Embryonic facial prominence (tissue), 1 donor: ENCODE measurements around the gene CD151.

ENCODE experiments used
- DNase-seq: peaks from one replicate; pipeline ENCODE4 v3.0.0-alpha.2; 2016; ENCODE audit errors: extremely low spot score

CD151 gene

DNA sequence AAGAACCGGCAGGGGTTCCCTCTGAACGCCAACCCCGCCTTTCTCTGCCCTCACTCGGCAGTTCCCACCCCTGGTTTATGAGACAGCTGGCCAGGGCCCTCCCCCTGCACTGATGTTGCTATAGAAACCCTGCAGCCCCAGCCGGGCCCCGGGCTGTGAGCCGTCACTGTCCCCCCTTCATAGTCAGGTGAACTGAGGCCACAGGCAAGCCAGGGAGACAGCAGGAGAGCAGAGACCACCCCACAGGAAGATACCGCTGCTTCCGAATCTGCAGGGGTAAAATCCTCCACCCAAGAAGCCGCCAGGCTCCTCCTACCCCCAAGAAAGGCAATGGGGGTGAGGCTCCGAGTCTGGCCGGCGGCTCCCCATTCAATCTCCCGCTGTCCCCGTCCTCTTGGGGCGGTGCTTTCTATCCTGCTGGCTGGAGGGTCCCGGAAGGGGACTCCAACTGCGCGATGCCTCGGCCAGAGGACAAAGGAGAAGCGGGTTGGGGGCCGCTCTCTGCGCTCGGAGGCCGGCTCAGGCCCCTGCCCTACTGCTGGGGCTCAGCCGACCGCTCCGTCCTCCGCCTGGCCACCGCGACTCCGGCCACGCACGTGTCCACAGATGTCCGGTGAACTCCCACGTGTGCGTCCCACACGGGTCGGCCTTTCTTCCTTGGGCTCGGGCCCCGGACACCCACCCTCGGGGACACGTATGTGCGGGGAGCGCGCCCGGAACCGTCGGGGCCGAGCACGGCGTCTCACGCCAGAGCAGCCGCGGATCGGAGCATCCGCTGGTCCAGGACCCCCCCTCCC is 35.3 kb upstream of the CD151 start:
- peak; percentile 80 for DNase-seq

DNA sequence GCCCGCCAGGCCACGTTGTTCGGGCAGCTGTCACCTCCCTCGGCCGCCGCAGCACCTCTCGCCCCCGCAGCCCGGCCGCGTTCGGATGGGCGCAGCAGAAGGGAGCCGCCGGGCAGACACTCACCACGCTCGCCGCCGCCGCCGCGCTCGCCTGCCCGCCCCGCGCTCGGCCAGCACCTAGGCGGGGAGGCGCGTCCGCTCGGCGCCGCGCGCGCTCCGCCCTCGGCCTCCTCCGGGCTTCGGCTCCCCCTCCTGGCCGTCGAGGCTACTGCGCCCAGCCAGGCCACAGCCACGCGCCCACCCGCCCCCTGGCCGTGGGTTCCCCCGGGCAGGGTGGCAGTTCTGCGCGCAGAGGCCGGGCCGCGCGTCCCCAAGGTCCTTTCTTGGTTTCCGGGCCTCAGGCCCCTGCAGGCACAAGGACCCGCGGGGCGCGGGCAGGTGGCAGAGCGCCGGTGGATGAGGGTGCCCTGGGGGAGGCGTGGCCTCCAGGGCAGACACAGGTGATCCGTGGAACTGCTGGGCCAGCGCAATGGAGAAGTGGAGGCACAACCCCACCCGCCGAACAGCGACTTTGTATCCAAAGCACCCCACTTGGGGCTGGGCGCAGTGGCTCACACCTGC is 34.5 kb upstream of the CD151 start, which contains the start of gene SLC25A22:
Gene SLC25A22, minus strand, starts transcription at position 189 of the 621 bp plus-strand sequence. CDS start 3,275 bp downstream, outside the sequence.
- DNase-seq = peak; percentile 47

DNA sequence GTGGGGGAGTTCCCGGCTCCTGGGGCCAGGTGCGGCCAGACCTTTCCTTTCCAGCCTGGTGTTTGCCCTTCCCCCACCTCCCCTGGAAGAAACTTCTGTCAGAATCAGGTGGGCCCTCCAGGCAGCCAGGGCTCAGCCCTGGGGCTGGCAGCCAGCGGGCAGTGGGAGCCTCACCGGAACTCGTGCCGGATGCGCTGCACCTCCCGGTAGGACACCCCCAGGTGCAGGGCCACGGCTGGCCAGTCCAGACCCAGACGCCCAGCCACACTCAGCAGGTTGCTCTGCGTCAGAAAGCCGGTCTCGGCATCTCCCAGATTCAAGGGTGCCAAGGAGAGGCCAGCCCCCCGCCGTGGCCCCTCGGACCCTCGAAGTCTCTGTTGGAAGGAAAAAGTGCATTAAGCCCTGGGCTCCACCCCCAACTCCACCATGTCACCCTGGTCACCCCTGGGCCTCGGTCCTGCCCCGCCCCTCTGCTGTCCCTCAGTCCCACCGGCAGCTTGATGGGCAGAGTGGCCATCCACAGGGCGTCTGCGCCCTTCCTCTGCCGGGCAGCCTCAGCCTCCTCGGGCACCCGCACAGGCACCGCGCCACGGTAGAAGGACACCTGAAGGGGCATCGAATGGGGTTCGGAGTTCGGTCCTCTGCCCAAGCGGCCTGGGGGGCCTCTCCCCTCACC is 33.0 kb upstream of the CD151 start:
- DNase-seq = no peak

DNA sequence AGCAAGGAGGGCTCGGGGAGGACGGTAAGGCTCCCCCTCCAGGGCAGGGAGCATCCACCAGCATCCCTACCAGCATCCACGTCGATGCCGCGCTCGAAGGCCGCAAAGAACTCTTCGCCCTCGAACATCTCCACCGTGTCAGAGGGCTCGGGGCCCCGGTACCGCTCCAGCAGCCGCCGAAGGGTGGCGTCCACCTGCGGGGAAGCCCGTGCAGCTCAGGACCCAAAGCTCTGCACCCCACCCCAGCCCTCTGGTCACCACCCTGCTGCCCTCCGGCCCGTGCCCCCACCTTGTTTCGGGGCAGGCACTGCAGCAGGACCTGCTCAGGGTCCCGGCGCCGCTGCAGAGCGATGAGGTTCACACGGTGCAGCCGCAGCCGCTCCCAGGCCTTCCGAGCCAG is 32.3 kb upstream of the CD151 start:
- DNase-seq = no peak

DNA sequence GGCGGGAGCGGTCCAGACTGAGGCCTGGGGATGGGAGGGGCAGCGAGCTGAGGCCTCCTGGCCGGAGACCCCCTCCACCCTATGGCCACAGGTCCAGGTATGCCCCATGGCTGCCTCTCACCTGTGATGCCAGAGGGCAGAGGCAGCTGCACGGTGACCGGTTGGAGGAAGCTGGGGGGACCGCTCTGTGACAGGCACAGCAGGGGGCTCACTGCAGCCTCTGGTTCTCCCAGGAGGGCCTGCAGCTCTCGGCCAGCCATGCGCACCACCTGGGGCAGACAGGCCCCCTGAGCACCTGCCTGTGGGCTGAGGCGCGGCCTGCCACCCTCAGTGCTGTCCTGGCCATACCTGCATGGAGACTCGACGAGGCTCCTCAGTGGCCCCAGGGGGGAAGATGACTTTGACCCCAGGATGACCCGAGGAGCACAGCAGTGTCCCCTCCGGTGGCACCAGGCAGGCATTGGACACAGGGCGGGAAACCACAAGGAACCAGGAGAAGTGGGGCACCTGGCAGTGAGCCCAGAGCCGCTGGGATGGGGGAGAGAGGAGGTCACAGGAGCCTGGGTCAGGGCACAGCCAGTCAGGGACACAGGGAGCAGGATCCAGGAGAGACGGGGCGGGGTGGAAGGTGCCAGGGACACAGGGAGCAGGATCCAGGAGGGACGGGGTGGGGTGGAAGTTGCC is 31.5 kb upstream of the CD151 start:
- DNase-seq = no peak

DNA sequence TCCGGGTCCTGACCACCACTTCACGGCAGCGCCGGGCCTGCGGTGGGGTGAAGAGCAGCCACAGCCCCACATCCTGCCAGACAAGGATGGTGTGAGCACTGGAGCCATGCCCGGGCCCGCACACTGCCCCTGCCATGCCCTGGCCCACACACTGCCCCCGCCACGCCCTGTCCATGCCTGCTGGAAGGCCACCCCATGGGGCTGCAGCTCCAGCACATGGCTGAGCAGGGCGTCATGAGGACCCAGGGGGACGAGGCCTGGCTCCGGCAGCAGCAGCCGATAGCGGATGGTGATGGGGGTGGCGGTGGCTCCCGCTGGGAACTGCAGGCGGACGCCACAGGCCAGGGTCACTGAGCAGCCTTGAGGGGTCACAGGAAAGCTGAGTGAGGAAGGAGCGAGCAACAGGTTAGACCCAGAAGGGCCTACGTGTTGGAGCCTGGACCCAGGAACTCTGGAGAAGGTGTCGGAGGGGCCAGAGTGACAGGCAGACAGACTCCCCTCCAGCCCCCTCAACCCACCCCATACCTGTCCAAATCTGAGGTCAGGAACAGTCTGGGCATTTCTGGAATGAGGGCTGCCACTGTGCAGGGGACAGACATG is 30.6 kb upstream of the CD151 start:
- DNase-seq = no peak

DNA sequence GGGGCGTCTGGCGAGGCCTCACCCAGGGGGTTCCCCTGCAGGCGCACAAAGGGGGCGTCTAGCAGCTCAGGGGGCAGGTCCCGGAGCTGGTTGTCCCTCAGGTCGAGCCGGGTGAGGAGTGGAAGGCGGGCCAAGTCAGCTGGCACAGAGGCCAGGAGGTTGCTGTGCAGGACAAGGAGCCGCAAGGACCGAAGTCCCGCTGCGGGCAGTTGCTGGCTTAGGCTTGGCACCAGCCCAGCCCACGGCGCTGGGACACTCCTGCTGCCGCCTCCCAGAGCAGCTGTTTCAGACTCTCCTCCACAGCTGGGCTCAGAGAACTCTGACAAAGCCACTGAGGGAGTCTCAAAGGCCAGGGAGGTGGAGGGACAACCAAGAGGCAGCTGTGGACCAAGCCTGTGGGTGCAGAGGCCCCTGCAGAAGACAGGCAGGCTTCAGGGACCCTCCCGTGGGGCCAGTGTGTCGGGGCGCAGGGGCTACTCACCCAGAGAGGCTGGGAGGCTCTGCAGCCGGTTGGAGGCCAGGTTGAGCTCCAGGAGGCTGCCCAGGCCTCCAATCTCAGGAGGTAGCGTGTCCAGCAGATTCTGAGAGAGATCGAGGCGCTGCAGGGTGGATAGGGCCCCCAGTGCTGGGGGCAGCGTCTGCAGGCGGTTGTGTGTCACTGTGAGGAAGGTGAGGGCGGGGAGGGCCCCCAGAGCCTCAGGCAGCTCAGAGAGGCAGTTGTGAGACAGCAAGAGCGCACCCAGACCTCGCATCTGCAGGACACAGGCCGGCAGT is 29.9 kb upstream of the CD151 start:
- DNase-seq = no peak

DNA sequence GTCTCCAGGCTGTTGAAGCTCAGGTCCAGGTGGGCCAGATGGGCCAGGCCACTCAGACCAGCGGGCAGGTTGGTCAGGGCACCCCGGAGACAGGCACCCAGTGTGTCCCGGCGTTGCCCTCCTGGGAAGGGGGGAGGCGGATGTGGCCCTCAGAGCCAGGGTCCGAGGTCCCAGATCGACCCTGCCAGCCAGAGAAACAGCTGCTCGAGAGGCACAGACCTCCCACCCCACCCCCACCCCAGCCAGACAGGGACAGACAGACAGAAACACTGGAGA is 29.3 kb upstream of the CD151 start:
- no peak for DNase-seq

DNA sequence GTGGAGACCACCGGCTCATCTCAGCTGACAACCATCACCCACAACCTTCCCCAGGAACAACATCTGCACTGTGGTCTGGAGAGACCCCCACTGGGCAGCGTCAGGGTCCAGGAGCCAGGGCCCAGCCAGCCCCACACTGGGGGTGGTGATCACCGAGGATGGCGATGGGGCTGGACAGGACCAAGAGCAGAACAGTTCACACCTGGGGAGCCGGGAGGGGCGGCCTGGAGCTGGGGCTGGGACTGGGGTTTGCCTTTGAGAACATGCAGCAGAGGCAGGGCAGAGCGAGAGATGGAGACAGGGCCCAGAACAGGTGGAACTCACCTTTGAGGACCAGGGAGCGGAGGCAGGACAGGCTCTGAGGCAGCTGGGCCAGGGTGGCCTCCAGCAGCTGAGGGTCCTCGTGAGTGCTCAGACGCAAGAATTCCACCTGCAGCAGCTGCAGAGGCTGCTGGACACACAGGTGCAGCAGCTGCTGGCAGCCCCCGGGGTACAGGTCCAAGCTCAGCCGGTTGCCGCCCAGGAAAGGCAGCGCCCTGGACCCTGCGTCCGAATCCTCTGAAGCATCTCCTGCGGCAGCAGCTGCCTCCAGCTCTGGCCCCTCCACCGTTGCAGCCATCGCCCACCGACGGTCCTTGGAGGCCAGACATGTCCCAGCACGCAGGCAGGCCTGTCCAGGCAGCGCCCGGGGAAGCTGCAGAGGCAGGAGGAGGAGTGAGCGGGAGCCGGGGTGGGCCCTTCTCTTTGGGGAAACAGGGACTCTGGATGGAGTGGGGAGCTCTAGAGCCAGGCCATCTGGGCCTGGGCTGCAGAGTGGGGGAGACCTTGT is 28.8 kb upstream of the CD151 start:
- DNase-seq = no peak

DNA sequence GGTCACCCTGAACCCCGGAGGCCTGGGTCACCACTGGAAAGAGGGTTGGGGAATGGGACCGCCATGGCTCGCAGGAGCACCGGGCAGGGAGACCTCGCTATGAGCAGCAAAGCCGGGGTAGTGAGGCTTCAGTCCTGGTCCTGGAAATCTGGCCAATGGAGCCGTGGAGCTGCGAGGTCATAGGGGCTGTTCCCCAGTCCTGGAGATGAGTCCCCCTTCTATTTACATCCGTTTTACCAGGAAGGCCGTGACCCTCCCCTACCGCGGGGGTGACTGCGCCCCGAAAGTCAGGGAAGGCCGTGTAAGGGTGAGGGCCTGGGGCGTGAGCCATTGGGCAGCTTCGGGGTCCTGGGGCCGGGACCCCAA is 28.2 kb upstream of the CD151 start:
- DNase-seq = no peak

DNA sequence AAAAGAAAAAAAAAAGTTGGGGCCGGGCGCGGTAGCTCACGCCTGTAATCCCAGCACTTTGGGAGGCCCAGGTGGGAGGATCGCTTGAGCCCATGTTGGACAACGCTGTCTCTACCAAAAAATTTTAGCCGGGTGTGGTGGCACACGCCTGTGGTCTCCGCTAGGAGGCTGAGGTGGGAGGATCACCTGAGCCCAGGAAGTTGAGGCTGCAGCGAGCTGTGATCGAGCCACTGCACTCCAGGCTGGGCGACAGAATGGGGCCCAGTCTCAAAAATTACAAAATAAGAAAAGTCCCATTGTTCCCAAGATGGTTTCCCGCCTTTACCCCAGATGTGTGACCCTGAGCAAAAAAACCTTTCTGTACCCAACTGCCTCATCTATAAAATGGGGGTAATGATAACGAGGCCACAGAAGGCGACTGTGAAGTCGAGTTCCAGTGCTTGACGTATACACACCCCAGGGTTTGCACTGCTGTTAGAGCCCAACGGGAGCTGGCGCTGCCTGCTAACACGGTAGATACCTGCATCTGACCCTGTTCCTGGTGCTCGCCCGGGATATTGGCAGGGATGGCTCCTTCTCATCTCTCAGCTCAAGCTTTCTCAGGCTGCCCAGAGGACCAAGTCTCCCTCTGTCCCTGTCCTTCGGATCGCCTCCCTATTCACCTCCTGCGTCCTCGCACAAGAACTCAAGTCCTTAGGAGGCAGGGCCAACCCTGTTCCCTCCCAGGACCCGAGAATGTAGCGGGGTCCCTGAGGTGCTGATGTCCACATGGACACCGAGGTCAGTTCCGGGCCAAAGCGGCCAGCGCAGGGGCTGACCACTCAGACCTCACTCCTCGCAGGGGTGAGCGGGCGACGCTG is 24.1 kb upstream of the CD151 start:
- no peak for DNase-seq

DNA sequence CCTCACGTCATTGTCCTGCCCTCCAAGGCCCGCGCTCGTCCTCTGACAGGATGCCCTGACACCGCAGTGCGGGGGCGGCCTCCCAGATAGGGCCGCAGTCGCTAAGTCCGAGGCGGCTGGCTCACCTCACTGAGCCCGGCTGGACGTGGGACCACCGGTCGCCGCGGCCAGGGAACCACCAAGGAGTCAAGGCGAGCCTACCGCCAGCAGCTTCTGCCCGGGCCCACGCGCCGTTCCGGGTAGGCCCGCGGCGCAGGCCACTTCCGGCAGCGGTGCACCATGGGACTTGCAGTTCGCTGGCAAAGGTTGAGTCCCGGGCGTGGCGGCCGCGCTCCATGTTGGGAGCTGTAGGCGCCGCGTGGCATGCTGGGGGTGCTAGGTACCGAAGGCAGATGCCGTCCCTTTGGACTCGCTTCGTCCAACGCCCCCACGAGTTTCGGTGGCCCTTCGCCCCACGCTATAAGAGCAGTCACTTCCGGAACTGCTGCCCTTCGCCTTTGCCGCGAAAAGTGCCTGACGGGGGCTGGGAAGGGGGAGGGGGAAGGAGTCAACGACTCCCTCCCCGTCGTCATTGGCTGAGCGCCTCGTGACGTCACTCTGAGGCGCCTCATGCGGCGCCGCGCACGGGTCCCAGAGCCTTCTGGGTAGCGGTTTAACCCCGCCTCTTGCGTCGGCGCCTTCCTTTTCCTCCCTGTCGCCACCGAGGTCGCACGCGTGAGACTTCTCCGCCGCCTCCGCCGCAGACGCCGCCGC is 23.3 kb upstream of the CD151 start, which contains the start of gene RPLP2:
Gene RPLP2, plus strand, starts transcription at position 681 of the 753 bp plus-strand sequence. CDS start 268 bp downstream, outside the sequence.
- peak; percentile 91 for DNase-seq

DNA sequence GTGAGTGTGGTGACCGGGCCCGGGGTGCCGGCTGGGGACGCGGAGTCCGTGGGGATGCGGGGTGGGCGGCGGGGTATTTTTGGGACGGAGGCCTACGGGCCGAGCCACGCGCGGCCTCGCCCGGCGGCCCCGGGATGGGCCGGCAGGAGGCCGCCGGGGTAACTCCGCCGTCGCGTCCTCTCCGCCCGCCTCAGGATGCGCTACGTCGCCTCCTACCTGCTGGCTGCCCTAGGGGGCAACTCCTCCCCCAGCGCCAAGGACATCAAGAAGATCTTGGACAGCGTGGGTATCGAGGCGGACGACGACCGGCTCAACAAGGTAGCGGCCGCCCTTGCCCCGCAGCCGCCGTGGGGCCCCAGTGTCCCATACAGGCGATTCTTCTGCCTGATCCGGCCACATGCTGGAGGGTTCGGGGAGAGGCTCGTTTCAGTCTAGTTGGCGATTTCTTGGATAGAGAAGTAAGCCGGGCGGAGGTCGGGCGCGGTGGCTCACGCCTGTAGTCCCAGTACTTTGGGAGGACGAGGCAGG is 22.6 kb upstream of the CD151 start:
- no peak for DNase-seq

DNA sequence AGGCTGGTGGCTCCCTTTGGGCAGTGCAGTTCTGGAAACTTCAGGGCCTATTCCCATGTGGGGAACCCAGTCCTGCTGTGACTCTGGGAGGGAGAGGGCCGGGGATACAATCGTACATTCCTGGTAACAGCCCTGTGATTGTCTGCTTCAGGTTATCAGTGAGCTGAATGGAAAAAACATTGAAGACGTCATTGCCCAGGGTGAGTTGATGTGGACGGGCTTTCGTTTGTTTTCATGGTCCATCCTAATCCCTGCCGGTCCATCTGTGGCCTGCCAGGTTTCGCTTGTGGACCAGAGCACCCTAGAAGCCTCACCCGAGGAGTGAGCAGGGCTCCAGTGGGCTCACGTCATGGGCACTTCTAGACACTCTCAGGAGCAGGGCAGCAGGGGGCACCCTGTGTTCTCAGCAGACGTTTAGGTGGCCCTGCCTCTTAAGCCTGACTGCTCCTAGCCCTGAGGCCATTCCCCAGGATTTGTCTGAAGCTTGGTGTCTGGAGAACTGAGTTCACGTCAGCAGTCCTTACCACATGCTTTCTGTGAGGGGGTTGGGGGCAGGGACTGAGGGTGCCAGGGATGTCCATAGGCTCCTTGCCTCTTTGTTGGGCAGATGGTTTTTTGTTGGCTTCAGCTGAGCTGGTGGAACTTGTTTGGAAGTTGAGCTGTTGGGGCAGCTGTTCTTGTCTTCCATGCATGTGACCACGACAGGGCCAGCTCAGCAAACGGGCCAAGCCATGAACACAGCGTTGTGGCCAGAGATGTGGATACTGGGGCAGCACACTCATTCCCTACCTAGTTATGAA is 21.1 kb upstream of the CD151 start:
- DNase-seq = no peak

DNA sequence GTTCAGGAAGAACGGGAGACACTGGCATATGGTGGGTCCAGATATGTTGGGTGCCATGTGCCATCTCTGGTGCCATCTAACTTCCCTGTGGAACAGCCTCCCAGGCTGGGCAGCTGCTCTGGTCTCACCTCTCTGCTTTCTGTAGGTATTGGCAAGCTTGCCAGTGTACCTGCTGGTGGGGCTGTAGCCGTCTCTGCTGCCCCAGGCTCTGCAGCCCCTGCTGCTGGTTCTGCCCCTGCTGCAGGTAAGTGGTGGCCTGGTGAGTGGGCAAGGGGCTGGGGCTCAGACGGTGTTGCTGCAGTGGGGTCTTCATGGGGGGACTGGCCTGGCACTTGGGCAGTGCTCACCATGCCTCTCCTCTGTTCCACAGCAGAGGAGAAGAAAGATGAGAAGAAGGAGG is 20.4 kb upstream of the CD151 start:
- no peak for DNase-seq

DNA sequence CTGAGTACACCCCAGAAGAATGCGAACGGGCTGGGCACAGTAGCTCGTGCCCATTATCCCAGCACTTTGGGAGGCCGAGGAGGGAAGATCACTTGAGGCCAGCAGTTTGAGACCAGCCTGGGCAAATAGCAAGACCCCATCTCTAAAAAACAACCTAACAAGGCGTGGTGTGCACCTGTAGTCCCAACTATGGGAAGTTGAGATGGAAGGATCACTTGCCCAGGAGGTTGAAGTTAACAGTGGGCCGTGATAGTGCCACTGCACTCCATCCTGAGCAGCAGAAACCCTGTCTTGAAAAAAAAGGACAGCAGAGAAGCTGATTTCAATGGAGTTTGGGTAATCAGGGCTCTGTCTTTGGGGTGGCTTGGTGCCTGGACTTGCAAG is 19.7 kb upstream of the CD151 start:
- no peak for DNase-seq

DNA sequence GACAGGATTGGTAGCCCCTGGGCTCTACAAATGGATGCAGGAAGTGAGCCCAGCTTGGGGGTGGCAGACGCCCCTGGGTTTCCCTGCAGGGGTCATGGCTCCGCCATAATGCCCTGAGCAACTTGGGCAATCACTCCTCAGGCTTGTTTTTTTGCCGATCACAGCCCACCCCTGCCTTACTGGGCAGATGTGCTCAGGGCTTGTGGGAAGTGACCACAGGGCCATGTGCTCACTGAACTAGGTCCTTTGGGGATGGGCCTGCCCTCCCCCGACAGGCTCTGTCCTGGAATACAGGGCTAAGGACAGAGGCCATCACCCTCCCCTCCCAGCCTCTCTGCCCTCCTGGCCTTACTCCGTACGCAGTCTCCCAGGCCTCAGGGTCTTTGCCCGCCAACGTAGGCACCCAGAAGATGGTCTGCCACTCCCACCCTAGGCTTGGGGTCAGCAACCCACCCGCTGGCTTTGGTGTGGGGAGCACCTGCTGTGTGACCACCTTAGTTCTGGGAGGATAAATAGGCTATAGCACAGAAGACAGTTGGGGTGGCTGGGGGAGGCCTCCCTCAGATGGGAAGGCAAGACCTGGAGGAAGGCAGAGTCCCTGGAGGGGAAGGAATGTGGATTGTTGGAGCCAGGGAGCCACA is 19.2 kb upstream of the CD151 start:
- DNase-seq = no peak
